Calu3 (cell line): ENCODE results near the gene RIMBP3C. TPM values are rescaled to one million over a fixed set of nuclear protein-coding genes. Genes with fewer than 3 reads are reported as not detected.
"Not testable (repeated sequence)": the region's sequence is repeated elsewhere in the genome, so short reads cannot be mapped to it uniquely, and the experiment has no call there.

Source experiments
- BruUV-seq: library from RNA; stranded (reverse); fragments of 400-500 nt; replicated peaks from 2 replicates; lab custom pipeline; 2021; lab: Mats Ljungman, UMichigan
- CTCF ChIA-PET: fragments of 300-600 bp; sonication (Branson Sonifier 250); formaldehyde crosslinking; loops from one replicate; lab custom pipeline; 2022; ENCODE audit warnings: antibody characterized with exemption; lab: Charles Lee
- DNase-seq: peaks from one replicate; pipeline ENCODE4 v3.0.0; 2022
- H3K27ac Mint-ChIP-seq: one replicate; pipeline ENCODE4 v1.8.0; 2022; ENCODE audit warnings: mixed read lengths; ENCODE audit not compliant: unreplicated experiment
- H3K27me3 Mint-ChIP-seq: one replicate; pipeline ENCODE4 v1.8.0; 2022; ENCODE audit warnings: mixed read lengths; ENCODE audit not compliant: unreplicated experiment
- H3K36me3 Mint-ChIP-seq: one replicate; pipeline ENCODE4 v1.8.0; 2022; ENCODE audit warnings: mild to moderate bottlenecking, moderate library complexity, mixed read lengths; ENCODE audit not compliant: insufficient read depth, unreplicated experiment
- H3K4me1 Mint-ChIP-seq: one replicate; pipeline ENCODE4 v1.8.0; 2022; ENCODE audit warnings: mild to moderate bottlenecking, low read depth, mixed read lengths; ENCODE audit not compliant: unreplicated experiment
- H3K4me3 Mint-ChIP-seq: one replicate; pipeline ENCODE4 v1.8.0; 2022; ENCODE audit warnings: mild to moderate bottlenecking, low read depth, moderate library complexity, mixed read lengths; ENCODE audit not compliant: unreplicated experiment
- H3K9me3 Mint-ChIP-seq: one replicate; pipeline ENCODE4 v1.8.0; 2022; ENCODE audit warnings: low read depth, mixed read lengths; ENCODE audit not compliant: unreplicated experiment
- intact Hi-C: fragments of 100-400 bp; cut with micrococcal nuclease; formaldehyde crosslinking; loops from one replicate; pipeline ENCODE4 v1.10.0; 2022; ENCODE audit not compliant: unreplicated experiment
- total RNA-seq: library from RNA; stranded (reverse); gene quantifications from 2 replicates; pipeline ENCODE4 v1.2.3, GENCODE V29; 2022

RIMBP3C gene
- total RNA-seq, 1 experiment from 2014 or later = not detected

DNA sequence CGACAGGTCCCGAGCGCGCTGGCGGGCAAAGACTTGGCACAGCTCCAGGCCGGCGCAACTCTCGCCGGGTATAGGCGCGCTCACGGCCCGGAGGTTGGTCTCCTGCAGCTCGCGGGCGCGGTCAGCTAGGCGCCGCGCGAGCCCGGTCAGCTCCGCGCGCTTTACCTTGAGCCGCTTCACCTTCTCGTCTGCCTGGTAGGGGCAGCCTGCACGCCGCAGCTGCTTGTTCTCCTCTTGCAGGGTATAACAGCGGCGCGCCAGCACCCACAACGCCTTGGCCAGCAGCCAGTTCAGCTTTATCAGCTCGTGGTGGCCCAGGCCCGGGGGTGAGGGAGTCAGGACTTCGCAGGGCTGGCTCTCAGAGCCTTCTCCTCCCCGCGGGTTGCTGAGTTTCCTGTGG, 1.7 kb downstream of the RIMBP3C start:
- H3K4me3 Mint-ChIP-seq, DNase-seq, intact Hi-C loops, H3K4me1 Mint-ChIP-seq, CTCF ChIA-PET, H3K36me3 Mint-ChIP-seq, BruUV-seq, H3K27me3 Mint-ChIP-seq, H3K27ac Mint-ChIP-seq, H3K9me3 Mint-ChIP-seq: not testable (repeated sequence)

DNA sequence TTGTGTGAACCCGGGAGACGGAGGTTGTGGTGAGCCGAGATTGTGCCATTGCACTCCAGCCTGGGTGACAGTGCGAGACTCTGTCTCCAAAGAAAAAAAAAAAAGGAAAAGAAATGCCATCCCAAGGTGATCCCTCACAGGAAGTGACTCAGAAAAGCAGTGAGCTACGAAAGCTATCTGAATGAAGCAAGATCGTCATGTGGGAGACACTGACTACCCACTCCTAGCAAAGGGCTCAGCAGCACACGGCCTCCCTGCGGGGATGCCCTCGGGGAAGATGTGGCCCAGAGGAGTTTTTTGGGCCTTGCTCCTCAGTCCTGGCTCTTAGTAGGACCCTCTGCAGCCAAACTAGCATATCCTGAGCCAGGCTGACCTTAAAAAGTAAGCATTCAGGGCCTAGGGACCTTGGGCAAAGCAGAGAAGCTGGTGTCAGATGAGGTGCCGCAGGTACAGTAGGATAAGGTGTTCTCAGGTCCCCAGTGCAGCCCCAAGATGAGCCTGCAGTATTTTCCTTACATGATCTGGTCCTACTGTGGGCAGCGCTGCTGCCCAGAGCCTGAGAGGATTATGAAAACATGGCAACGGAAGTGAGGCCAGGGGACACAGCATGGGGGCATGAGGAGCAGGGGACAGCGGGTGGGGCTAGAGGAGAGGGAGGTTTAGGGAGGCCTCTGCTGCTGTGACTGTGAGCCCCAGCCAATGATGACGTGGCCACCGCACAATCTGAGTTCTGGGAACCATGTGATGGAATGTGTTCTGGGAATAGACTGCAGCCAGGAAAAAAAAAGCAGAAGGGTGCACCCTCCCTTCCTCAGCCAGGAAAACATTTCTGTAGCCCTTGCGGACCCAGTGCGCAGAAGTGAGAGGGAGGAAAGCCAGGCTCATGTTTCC, 6.6 kb downstream of the RIMBP3C start:
- intact Hi-C loops, H3K4me1 Mint-ChIP-seq, CTCF ChIA-PET, BruUV-seq, H3K4me3 Mint-ChIP-seq, H3K9me3 Mint-ChIP-seq, H3K27me3 Mint-ChIP-seq, DNase-seq, H3K27ac Mint-ChIP-seq, H3K36me3 Mint-ChIP-seq: not testable (repeated sequence)

- H3K4me3 Mint-ChIP-seq, H3K4me1 Mint-ChIP-seq, H3K27me3 Mint-ChIP-seq, H3K9me3 Mint-ChIP-seq, DNase-seq, H3K36me3 Mint-ChIP-seq, CTCF ChIA-PET, BruUV-seq, H3K27ac Mint-ChIP-seq, intact Hi-C loops: not testable (repeated sequence)
These were observed 11.4 kb downstream of the RIMBP3C start for GRCh38 chr22:21539862-21540261.

- H3K27ac Mint-ChIP-seq, H3K4me3 Mint-ChIP-seq, intact Hi-C loops: not testable (repeated sequence)
These were observed 18.2 kb downstream of the RIMBP3C start for GRCh38 chr22:21532863-21533648.

GRCh38 chr22:21531525-21531924, 19.7 kb downstream of the RIMBP3C start:
- intact Hi-C loops, H3K27me3 Mint-ChIP-seq, BruUV-seq, DNase-seq, CTCF ChIA-PET, H3K9me3 Mint-ChIP-seq, H3K4me3 Mint-ChIP-seq, H3K36me3 Mint-ChIP-seq, H3K27ac Mint-ChIP-seq, H3K4me1 Mint-ChIP-seq: not testable (repeated sequence)

More at GRCh38 chr22:21532863-21533648, 18.2 kb downstream of the RIMBP3C start:
- H3K27me3 Mint-ChIP-seq, CTCF ChIA-PET, DNase-seq, BruUV-seq, H3K4me1 Mint-ChIP-seq, H3K9me3 Mint-ChIP-seq, H3K36me3 Mint-ChIP-seq: not testable (repeated sequence)

DNA sequence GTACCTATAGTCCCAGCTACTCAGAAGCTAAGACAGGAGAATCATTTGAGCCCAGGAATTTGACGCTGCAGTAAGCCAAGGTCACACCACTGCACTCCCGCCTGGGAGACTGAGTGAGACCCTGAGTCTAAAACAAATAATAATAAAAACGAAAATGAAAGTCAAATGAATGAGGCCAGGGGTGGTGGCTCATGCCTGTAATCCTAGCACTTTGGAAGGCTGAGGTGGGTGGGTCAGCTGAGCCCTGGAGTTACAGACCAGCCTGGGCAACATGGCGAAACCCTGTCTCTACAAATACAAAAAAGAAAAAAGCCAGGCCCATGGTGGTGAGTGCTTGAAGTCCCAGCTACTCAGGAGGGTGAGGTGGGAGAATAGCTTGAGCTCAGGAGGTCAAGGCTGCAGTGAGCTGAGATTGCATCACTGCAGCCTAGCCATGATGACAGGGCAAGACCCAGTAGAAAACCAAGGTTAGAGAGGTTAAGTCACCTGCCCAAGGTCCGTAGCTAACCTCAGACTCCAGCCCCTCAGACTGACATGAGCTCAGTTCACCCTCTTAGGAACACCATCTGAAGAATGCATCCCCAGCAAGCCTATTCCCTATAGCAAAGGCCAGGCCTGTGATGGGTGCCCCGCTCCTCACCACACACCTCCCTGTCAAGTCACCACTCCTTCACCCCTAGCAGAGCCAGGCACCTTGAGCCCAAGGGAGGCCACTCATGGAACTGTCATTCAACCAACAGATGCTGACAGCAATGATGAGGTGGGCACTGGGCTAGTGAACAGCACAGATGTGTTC, 24.4 kb downstream of the RIMBP3C start:
- BruUV-seq, H3K27me3 Mint-ChIP-seq, H3K36me3 Mint-ChIP-seq, H3K4me1 Mint-ChIP-seq, H3K9me3 Mint-ChIP-seq, DNase-seq, CTCF ChIA-PET, intact Hi-C loops, H3K4me3 Mint-ChIP-seq, H3K27ac Mint-ChIP-seq: not testable (repeated sequence)

DNA sequence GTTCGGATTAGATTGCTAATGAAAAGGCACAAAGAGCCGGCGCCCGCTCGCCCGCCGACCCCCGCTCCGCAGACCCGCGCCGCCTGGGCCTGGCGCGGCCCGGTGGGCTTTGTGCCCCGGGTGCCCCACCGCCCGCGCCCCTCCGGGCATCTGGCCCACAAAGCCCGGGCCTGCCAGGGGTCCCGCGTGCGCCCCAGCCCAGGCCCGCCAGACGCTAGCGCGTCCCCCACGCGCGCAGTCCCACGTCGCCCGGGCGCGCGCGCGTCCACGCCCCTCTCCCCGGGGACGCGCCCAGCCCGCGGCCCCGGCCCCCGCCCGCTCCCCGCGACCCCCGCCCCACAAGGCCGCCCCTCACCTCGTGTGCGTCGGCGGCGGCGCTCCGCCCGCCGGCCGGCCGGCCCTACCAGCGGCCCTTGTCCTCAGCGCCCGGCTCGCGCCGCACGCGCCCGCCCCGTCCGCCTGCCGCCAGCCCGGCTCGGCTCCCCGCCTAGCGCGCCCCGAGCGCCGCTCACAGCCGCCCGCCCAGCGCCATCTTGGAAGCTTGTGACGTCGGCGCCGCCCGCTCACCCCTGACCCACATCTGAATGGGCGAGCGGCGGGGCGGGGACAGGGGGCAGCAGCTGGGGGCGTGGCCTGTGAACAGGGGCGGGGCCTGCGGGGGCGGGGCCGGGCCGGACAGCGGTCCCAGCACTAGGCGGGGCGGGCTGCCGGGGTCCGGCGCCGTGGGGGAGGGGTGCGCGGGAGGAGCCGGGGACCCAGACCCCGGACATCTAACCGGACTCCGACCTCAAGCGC, 34.1 kb downstream of the RIMBP3C start:
- intact Hi-C loops, CTCF ChIA-PET, H3K9me3 Mint-ChIP-seq, H3K27ac Mint-ChIP-seq, H3K4me1 Mint-ChIP-seq, H3K27me3 Mint-ChIP-seq, H3K36me3 Mint-ChIP-seq, DNase-seq, H3K4me3 Mint-ChIP-seq, BruUV-seq: not testable (repeated sequence)

GRCh38 chr22:21516522-21516921, 34.7 kb downstream of the RIMBP3C start:
- DNase-seq, H3K27ac Mint-ChIP-seq, H3K4me1 Mint-ChIP-seq, CTCF ChIA-PET, H3K27me3 Mint-ChIP-seq, H3K36me3 Mint-ChIP-seq, H3K9me3 Mint-ChIP-seq, intact Hi-C loops, H3K4me3 Mint-ChIP-seq, BruUV-seq: not testable (repeated sequence)

DNA sequence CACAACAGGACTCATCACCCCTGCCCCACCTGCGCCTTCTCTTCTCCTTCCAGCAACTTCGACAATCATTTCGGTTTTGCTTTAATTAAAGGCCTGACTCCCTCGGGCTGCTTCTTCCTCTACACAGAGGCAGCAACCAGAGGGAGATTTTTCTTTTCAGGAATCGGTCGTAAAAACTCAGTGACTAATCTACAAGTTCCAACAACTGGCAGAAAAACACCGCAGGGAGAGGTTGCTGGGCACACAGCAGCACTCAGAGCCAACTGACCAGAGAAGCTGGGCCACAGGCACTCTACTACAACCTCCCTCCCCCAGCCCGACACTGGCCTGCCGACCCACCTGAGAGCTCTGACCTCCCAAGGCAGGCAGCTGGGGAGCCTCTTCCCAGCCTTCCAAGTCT, 36.0 kb downstream of the RIMBP3C start:
- DNase-seq, H3K27ac Mint-ChIP-seq, H3K36me3 Mint-ChIP-seq, BruUV-seq, intact Hi-C loops, CTCF ChIA-PET, H3K27me3 Mint-ChIP-seq, H3K9me3 Mint-ChIP-seq, H3K4me1 Mint-ChIP-seq, H3K4me3 Mint-ChIP-seq: not testable (repeated sequence)
